ENCODE data around the gene EGFL7. TPM values are rescaled to one million over a fixed set of nuclear protein-coding genes. Genes with fewer than 3 reads are reported as not detected.

Gene EGFL7
- total and polyA plus RNA-seq, 2 donors (not counting 1 experiment from before 2014, with no cell fraction given) = 4.2 to 7.9 TPM

DNA sequence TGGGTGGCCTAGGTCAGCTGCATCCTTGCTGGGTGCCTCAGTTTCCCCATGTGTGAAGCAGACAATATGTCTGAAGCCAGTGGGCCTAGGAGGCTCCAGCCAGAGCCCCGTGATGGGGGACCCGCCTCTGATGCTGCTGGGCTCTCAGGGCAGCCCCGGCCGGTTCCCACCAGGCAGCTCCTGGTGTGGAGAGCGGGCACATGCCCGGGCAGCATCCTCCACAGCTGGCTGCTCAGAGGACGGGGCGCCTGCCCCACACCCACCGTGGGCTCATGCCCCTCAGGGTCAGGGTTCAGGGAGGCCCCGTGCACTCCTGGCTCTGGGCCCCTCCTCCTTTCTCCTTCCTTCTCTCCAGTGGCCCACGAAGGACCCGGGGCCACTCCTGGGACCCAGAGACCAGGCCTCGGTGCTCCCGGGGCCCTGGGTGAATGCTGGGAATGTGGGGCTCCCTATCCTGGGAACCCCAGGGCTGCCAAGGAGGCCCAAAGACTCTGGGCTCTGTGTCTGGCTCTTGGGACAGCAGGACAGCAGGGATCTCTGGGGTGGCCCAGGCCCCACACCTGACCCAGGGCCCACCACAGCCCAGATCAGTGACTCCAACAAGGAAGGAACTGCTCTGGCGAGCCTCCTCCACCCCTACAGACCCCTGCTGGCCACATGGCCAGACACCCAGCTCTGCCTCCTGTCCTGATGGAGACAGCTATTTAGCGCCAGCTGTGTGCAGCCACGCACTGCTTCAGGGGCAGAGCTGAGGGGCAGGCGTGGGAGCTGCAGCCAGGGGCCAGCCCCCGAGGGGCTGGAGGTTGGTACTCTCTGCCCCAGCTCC is 39.5 kb upstream of the EGFL7 start:
- no peak overlapping the region for H3K4me3 ChIP-seq (replicated peaks in 1 of 4; ENCODE audit: control extremely low read depth in 1 of 4, insufficient read depth in 1 of 4, low read depth in 3 of 4, low read length in 4 of 4)
- no peak overlapping the region for H3K27ac ChIP-seq (ENCODE audit: insufficient read depth, low read length)
- DNase-seq (ENCODE audit: low read depth in 2 of 2) = no peak
- H3K9me3 ChIP-seq (ENCODE audit: control insufficient read depth, insufficient read depth, low read depth, low read length) = no peaks in the 10 kb centered on the region
- peaks cover 9% of the 10 kb centered on the region for H3K4me1 ChIP-seq (ENCODE audit: control insufficient read depth, extremely low read depth, insufficient read depth, low read length)
- H3K27me3 ChIP-seq (ENCODE audit: control insufficient read depth, insufficient read depth, low read length) = no peaks in the 10 kb centered on the region
- no peak overlapping the region for H3K4me2 ChIP-seq (ENCODE audit: extremely low read depth, insufficient read depth, low read length)
- H2AFZ ChIP-seq (ENCODE audit: low read length) = no peak overlapping the region
- H4K20me1 ChIP-seq (ENCODE audit: control insufficient read depth, extremely low read depth, insufficient read depth, low read length) = no peaks in the 10 kb centered on the region
- no peak overlapping the region for H3K9ac ChIP-seq (ENCODE audit: insufficient read depth, low read length)
- no peak for TF ChIP-seq EZH2 (IDR thresholded peaks at IDR 0.05; ENCODE audit: low read length, missing control alignments)
- TF ChIP-seq, protein P1, sequence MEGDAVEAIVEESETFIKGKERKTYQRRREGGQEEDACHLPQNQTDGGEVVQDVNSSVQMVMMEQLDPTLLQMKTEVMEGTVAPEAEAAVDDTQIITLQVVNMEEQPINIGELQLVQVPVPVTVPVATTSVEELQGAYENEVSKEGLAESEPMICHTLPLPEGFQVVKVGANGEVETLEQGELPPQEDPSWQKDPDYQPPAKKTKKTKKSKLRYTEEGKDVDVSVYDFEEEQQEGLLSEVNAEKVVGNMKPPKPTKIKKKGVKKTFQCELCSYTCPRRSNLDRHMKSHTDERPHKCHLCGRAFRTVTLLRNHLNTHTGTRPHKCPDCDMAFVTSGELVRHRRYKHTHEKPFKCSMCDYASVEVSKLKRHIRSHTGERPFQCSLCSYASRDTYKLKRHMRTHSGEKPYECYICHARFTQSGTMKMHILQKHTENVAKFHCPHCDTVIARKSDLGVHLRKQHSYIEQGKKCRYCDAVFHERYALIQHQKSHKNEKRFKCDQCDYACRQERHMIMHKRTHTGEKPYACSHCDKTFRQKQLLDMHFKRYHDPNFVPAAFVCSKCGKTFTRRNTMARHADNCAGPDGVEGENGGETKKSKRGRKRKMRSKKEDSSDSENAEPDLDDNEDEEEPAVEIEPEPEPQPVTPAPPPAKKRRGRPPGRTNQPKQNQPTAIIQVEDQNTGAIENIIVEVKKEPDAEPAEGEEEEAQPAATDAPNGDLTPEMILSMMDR (conservative IDR thresholded peaks at IDR 0.05 in 1 of 2, IDR thresholded peaks at IDR 0.05 in 1 of 2; ENCODE audit: low read depth in 1 of 2, low read length in 2 of 2) = no peak
- H3K36me3 ChIP-seq (ENCODE audit: control insufficient read depth, insufficient read depth, low read length) = no peaks in the 10 kb centered on the region
- H3K79me2 ChIP-seq (ENCODE audit: control insufficient read depth, insufficient read depth, low read length) = no peaks in the 10 kb centered on the region

DNA sequence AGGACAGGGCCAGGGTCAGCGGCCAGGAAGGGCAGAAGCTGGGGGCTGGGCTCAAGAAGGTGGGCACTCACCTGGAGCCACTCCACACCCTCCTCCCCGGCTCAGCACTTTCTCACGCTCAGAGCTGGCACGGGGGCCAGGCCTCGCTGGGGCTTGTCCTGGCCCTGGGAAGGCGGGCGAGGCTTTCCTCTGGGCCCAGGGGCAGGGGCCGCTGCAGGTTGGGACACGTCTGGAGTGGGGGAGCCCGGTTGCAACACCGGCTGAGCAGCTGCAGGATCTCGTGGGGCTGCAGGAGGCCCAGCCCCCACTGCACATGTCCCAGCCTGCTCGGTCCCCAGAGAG is 38.9 kb upstream of the EGFL7 start:
- Histone ChIP-seq H3K79me2 (ENCODE audit: control insufficient read depth, insufficient read depth, low read length) (no peaks in the 10 kb centered on the region), H3K9me3 (ENCODE audit: control insufficient read depth, insufficient read depth, low read depth, low read length) (no peaks in the 10 kb centered on the region), H3K27ac (ENCODE audit: insufficient read depth, low read length) (no peak overlapping the region), H3K27me3 (ENCODE audit: control insufficient read depth, insufficient read depth, low read length) (no peaks in the 10 kb centered on the region), H3K4me3 (replicated peaks in 1 of 4; ENCODE audit: control extremely low read depth in 1 of 4, insufficient read depth in 1 of 4, low read depth in 3 of 4, low read length in 4 of 4) (no peak overlapping the region), H3K9ac (ENCODE audit: insufficient read depth, low read length) (no peak overlapping the region), H2AFZ (ENCODE audit: low read length) (no peak overlapping the region), H3K4me1 (ENCODE audit: control insufficient read depth, extremely low read depth, insufficient read depth, low read length) (peaks cover 9% of the 10 kb centered on the region), H3K4me2 (ENCODE audit: extremely low read depth, insufficient read depth, low read length) (no peak overlapping the region), H3K36me3 (ENCODE audit: control insufficient read depth, insufficient read depth, low read length) (no peaks in the 10 kb centered on the region), H4K20me1 (ENCODE audit: control insufficient read depth, extremely low read depth, insufficient read depth, low read length) (no peaks in the 10 kb centered on the region)
- DNase-seq (ENCODE audit: low read depth in 2 of 2) = no peak
- no peak for TF ChIP-seq EZH2 (IDR thresholded peaks at IDR 0.05; ENCODE audit: low read length, missing control alignments)
- TF ChIP-seq, protein P1 (conservative IDR thresholded peaks at IDR 0.05 in 1 of 2, IDR thresholded peaks at IDR 0.05 in 1 of 2; ENCODE audit: low read depth in 1 of 2, low read length in 2 of 2) = no peak

DNA sequence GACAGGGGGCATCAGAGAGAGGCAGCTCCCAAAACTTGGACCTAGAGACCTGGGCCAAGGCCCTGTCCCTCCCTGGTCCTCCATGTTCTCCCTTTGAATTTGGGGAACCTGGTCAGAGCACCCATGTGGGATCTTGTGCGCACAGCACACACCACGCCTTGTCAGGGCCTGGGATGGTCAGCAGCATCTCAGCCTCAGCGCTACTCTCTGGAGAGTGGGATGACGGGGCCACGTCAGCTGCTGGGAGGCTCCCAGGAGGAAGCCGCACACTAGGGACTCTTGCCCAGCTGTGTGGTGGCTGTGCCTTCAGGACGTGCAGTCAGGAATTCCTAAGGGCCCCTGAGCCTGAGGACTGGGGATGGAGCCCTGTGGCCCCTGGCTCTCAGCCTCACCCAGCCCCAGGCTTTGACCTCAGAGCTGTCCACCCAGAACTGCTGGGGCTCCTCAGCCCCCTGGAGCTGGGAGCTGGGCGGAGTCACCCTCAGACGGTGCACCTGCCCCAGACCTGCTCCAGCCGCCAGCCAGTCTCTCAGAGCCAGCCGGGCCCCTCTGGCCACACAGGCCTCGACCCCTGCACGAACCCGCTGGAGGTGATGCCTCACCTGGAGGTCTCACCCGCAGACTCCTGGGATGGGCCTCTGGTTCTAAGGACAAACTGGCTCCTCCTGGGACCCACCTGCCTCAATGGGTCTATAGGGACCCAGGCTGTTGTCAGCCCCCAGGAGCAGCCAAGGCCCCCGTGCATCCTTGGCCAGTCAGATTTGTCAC is 38.3 kb upstream of the EGFL7 start:
- Histone ChIP-seq H3K4me3 (replicated peaks in 1 of 4; ENCODE audit: control extremely low read depth in 1 of 4, insufficient read depth in 1 of 4, low read depth in 3 of 4, low read length in 4 of 4) (no peak overlapping the region), H3K4me1 (ENCODE audit: control insufficient read depth, extremely low read depth, insufficient read depth, low read length) (peaks cover 9% of the 10 kb centered on the region), H2AFZ (ENCODE audit: low read length) (no peak overlapping the region), H4K20me1 (ENCODE audit: control insufficient read depth, extremely low read depth, insufficient read depth, low read length) (no peaks in the 10 kb centered on the region), H3K27ac (ENCODE audit: insufficient read depth, low read length) (no peak overlapping the region), H3K36me3 (ENCODE audit: control insufficient read depth, insufficient read depth, low read length) (no peaks in the 10 kb centered on the region), H3K4me2 (ENCODE audit: extremely low read depth, insufficient read depth, low read length) (no peak overlapping the region), H3K9ac (ENCODE audit: insufficient read depth, low read length) (no peak overlapping the region), H3K27me3 (ENCODE audit: control insufficient read depth, insufficient read depth, low read length) (no peaks in the 10 kb centered on the region), H3K79me2 (ENCODE audit: control insufficient read depth, insufficient read depth, low read length) (no peaks in the 10 kb centered on the region), H3K9me3 (ENCODE audit: control insufficient read depth, insufficient read depth, low read depth, low read length) (no peaks in the 10 kb centered on the region)
- TF ChIP-seq EZH2 (IDR thresholded peaks at IDR 0.05; ENCODE audit: low read length, missing control alignments) = no peak
- no peak for DNase-seq (ENCODE audit: low read depth in 2 of 2)

Data from fibroblast of lung (primary cell).